Activated effector memory CD4-positive, alpha-beta T cell treated with Interleukin-2 at 50 U/mL for 16 hours (primary cell): ENCODE data around the gene RBAK.
"Not testable (repeated sequence)": the region's sequence is repeated elsewhere in the genome, so short reads cannot be mapped to it uniquely, and the experiment has no call there.

ENCODE experiments used
- DNase-seq: peaks from one replicate; pipeline ENCODE4 v3.0.0-alpha.2; 2020

RBAK gene

DNA sequence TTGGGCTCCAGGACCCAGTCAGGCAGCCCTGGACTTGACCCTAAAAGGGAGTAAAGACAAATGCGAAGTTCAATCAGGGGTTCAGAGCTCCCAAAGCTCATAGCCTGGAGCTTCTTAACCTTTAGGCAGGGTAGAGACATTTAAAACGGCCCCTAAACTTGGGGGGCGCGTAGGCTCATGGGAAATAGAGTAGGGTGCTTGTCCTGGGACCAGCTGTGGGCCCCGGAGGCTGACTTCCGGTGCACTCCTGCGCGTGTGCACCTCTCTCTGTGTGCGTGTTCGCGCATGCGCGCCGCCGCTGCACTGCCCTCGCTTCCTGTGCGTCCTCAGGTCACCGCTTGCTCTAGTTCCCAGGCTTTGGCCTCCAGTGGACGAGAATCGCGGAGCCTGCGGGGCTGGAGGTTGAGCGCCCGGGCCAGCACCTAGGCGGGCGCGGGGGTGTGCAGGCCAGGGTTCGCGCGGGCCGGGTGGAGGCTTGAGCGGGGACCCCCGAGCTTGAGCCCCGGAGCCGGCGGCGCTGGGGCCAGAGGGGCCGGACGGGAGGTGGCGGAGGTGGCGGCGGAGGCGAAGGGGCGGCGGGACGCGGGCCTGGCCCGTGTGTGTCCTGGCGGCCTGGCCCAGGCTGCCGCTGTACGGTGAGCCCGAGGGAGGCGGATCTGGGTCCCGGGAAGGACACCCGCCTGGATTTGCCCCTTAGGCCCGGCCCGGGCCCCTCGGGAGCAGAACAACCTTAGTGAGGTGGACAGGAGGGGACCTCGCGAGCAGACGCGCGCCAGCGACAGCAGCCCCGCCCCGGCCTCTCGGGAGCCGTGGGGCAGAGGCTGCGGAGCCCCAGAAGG, at the start of gene RBAK:
TSS of gene RBAK (plus strand) at position 303 of the 839 bp plus-strand sequence. CDS start 2,217 bp downstream, outside the sequence.
- DNase-seq = peak; percentile 84

DNA sequence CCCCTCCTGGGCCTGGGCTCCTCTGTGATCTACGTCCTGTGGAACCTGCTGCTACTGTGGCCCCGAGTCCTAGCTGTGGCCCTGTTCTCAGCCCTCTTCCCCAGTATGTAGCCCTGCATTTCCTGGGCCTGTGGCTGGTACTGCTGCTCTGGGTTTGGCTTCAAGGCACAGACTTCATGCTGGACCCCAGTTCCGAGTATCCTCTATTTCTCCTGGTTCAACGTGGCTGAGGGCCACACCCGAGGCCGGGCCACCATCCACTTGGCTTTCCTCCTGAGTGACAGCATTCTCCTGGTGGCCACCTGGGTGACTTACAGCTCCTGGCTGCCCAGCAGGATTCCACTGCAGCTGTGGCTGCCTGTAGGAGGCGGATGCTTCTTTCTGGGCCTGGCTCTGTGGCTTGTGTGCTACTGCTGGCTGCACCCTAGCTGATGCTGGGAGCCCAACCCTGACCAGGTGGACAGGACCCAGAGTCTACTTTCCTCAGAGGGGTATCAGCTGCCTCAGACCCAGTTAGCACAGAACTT, 48.9 kb upstream of the RBAK start:
- no peak for DNase-seq

DNA sequence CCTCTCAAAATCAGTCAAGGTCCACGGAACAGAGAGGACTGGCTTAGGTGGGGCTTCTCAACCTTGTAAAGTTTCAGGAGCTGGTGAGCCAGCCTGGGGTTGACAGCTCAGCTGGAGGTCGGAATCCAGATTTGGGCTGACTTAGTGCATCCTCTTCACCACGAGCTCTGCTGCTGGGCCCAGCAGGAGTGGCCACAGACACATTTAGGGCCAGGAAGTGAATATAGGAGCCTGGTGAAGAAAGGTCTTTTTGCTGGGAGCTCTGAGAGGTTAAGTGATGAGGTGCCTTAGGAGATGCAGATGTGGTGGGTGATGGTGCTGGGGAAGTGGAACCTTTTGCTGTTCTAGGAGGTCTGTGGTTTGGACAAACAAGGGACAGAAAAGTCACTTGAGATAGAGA, 47.4 kb upstream of the RBAK start:
- no peak for DNase-seq

DNA sequence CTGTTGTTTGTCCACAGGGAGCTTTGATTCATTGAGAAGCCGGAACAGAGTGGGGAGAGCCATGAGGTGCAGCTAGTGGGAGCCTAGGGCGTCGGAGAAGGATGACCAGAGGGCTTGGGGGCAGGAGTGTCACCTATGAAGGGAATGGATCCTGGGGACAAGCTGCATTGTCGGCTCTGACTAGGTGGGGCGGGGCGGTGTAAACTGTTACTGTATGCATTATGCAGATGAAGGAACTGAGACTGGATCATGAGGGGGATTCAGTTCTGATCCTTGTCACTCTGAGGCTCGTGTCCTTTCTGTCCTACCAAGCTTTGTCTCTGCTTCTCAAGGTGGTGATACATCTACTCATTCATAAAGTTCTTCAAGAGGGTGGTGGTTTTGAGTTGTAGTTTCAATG, 46.8 kb upstream of the RBAK start:
- no peak for DNase-seq

DNA sequence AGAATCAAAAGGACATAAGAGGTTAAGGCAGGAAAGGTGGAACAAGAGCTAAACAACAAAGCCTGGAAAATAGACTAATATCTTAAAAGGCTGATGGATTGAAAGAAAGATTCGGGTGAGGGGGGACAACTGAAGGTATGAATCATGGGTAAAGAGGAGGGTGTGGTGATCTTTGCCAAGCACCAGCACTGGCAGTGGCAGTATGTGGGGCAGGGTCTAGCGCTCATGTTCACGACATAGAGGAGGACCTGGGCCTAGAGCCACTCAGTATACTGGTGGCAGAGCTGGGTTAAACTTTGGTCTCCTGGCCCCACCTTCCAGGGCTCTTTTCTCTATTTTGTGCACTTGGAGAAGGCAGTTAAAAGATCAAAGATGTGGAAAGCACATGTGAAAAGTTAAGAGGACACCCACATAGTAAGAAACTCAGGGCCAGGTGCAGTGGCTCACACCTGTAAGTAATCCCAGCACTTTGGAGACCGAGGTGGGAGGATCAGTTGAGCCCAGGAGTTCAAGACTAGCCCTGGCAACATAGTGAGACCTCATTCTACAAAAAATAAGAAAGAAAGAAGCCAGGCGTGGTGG, 46.2 kb upstream of the RBAK start:
- DNase-seq = no peak

DNA sequence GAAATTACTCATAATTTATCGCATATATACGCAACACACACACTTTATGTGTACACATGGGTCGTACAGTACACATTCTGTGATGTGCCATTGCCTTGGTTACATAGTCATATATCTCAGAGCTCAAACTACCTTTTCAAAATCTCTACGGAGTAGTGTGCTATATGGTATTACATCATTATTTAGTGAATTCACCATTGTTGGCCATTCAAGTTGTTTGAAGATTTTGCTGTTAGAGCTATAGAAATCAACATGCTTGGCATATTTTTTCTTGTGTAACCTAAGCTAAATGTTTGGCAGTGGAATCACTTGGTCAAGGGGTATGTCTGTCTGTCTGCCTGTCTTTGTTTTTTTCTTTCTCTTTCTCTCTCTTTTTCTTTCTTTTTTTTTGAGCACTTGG, 44.7 kb upstream of the RBAK start:
- no peak for DNase-seq

DNA sequence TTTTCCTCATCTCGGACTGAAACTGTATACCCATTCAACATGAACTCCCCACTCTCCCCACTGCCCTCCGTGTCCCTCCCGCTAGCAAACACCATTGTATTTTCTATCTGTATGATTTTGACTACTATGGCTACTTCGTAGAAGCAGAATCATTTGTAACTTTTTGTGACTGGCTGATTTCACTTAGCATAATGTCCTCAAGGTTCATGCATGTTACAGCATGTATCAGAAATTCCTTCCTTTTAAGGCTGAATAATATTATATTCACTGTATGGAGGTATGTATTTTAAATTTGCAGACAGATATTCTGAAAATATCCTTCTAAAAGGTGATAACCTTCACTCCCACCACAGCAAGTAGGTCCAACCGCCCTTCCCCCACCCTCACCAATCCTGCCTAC, 43.7 kb upstream of the RBAK start:
- no peak for DNase-seq

DNA sequence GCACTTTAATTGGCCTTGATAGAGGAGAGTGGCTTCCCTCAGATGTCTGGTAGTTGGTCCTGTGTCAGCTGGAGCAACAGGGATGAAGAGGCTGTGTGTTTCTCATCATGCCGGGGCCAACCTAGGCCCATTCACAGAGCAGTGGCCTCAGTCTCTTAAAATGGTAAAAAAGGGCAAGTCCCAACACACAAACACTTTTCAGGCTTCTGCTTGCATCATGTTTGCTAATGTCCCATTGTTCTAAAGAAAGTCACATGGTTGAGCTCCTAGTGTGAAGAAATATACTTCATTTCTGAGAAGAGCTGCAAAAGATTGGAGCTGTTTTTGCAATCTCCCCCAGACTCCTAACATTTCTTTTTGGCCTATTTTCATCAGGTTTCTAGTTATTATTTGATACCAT, 40.6 kb upstream of the RBAK start:
- DNase-seq = no peak

DNA sequence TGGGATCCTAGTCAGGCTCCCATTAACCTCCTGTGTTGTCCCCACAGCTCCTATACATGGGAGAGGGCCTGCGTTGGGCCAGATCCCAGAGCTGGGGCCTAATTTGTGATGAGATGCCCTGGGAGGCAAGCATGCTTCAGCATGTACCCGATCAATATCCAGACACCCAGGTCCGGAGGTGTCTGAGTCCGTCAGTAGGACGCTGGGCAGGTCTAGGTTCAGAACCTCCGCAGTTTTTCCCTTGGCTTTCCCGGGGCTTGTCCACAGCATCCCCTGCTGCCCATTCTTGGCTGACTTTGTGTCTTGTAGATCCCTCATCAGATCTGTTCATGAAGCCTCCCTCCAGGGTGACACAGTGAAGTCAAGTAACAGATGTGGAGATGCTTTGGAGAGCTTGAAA, 32.7 kb upstream of the RBAK start:
- no peak for DNase-seq

DNA sequence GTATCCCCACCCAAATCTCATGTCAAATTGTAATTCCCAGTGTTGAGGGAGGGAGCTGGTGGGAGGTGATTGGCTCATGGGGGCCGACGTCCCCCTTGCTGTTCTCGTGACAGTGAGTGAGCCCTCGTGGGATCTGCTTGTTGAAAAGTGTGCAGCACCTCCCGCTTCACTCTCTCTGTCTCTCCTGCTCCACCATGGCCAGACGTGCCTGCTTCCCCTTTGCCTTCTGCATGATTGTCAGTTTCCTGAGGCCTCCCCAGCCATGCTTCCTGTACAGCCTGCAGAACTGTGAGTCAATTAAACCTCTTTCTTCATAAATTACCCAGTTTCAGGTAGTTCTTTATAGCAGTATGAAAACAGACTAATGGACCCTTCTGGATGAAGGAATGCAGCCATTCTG, 29.7 kb upstream of the RBAK start:
- not testable (repeated sequence) for DNase-seq

DNA sequence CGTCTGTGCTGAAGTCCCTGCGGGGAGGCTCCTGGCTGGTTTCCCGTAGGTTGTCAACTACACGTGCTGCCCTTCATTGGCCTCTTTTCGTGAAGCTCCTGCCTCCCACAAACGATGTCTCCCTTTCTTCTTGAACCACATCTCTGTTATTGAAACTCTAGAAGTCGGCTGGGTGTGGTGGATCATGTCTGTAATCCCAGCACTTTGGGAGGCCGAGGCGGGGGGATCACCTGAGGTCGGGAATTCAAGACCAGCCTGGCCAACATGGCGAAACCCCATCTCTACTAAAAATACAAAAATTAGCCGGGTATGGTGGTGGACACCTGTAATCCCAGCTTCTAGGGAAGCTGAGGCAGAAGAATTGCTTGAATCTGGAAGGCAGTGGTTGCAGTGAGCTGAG, 28.0 kb upstream of the RBAK start:
- not testable (repeated sequence) for DNase-seq

DNA sequence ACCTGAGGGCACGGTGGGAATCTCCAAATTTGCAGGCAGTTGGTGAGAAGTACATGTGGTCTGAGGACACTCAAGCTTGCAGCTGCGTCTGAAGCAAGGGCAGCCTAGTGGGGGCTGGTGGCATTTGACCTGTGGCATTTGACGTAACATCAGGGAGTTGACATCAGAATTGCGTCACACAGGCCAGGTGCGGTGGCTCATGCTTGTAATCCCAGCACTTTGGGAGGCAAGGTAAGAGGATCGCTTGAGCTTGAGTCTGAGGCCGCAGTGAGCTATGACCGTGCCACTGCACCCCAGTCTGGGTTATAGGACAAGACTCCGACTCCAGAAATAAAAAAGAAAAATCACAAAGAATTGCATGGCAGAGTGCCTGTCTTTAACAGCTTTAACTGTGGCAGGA, 25.6 kb upstream of the RBAK start:
- no peak for DNase-seq

DNA sequence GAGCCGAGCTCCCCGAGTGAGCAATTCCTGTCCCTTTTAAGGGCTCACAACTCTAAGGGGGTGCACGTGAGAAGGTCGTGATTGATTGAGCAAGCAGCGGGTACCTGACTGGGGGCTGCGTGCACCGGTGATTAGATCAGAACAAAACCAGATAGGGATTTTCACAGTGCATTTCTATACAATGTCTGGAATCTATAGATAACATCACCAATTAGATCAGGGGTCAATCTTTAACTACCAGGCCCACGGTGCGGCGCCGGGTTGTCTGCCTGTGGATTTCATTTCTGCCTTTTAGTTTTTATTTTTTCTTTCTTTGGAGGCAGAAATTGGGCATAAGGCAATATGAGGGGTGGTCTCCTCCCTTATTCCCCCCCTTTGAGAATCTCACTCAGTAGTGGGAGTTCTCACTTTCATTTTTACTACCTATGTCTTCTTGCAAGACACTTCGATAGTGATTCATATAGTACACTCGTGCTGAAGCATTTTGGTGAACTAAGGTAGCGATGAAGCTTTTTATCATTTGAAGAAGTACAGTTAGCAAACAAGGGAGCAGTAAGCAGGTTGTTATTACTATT, 24.6 kb upstream of the RBAK start:
- DNase-seq = not testable (repeated sequence)

DNA sequence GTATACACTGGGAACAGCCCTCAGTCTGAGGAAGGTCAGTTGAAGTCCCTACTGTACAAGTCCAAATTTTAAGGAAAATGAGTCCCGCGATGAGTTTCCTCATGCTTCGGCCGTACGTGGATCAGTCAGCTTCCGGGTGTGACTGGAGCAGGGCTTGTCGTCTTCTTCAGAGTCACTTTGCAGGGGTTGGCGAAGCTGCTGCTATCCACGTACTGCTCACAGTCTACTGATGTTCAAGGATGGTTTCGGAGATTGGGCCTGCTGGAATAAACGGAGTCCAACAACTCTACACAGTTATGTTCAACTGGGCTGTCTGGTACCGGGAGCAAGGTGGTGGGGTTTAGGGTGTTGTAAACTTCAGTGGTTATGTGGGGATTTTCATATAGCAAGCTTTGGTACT, 22.0 kb upstream of the RBAK start:
- not testable (repeated sequence) for DNase-seq

DNA sequence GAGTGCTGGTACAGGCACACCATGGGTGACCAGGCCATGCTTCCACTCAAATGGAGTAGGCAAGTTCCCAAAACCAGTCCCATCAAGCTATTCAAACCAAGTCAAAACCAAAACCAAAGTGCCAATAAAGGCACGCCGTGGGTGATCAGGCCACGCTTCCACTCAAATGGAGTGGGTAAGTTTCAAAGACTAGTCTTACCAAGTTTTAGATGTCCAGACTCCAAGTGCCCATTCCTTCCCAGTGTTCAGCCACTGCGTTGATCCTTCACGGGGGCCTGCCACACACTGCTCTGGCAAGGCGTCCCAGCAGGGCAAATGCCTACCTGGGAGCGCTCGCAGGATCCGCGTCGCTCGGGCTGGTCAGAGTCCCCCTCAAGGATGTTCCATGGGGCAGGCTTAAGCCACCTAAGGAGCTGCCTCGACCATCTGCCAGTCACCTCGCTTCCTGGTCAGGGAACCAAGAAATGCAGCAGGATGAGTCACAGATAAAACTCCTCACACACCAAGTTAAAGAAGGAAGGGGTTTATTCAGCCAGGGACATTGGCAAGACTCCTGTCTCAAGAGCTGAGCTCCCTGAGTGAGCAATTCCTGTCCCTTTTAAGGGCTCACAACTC, 17.8 kb upstream of the RBAK start:
- not testable (repeated sequence) for DNase-seq

DNA sequence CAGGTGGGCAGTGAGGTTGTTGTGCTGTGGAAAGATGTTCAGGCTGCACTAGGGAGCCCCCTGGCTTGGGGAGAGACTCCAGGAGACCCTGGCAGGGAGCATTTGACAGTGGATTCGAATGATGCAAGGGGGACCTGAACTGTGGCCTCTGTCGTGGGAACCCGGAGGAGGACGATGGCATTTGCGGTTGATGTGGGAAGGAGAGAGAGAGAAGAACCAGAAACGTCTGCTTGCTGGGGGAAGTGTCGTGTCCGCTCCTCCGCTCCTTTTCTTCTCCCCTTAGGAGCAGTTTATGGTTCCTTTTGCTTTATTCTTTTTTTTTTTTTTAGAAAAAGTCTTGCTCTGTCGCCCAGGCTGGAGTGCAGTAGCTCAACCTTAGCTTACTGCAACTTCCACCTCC, 12.5 kb upstream of the RBAK start:
- not testable (repeated sequence) for DNase-seq

DNA sequence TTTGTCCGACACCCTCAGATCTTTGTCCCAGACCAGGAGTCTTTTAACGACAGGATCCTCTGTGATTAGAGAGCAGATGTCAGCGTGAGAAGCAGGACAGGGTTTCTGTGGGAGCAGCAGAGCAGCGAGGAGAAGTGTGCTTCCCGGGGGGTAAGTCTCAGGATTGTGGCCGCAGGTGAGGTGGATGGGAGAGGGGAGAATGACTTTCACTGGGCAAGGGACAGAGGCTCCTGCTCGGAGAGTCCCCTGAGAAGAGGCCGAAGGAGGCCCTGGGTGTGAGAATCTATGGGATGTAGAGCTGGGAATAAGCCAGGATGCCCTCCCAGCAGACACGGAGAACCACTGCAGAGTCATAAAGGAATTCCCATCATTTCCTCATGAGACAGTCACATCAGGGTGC, 10.4 kb upstream of the RBAK start:
- DNase-seq = no peak

DNA sequence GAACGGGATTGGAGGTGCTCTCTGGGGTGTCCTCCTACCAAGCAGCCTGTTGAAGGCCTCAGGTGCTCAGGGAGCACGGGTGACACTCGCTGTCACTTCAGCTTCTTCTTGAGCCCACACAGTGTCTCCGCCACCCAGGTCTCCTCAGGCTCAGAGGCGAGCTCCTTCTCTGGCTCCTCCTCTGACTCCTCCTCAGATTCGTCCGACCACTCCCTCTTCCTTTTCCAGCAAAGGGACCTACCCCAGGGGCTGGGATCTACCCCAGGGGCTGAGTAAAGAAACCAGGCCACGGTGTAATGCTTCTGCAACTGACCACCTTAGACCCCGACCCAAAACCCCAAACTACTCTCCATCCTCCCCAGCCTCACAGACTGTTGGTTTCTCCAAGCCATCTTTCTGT, 9.2 kb upstream of the RBAK start:
- no peak for DNase-seq

DNA sequence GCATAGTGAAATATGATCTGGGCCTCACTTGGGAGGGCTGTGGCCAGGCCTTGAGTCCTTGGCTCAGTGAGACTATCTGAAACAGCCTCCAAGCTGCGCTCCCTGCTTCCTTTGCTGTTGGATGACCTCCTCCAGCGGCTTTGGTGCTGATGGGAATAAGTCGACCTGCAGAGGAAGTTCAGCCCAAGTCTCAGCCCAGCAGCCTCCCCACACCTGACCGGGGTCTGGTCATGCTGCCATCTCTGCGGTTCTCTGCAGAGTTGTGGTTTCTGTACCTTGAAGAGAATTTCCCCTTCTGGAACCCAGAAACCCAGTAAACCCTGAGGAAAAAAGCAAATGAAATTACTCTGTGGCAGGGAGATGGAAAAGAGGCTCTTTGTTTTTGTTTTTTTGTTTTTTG, 4.6 kb upstream of the RBAK start:
- DNase-seq = no peak

DNA sequence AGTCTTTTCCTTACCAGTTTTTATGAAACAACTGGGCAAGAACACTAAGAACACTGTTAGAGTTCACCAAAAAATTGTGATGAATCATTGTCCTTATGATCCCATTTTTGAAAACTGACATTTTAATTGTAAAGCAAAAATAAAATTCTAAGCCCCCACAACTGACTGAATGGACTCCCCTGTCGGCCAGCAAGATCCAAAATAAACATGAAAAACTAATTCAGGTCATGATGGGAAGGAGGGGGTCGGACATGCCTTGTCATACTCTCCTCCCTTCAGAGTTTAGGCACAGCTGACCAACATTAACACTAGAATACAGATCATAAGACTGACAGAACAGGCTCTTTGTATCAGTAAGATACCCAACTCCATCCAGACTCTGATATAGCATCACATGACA, 2.0 kb upstream of the RBAK start:
- DNase-seq = no peak

DNA sequence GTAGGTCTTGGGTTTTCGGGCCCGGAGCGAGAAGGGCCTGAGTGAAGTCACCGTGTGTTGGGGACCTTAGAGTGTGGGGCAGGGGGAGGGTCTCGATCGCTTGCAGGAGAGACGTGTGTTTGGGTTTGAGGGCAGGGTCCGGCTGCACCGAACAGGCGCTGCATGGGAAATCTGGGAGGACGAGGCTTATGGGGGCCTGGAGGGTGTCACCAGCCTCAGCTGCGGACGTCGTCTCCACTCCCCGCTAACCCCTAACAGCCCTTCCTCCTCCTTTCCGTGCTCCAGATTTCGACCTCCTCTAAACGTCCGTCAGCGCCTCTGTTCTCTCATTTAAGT, 705 bp downstream of the RBAK start:
- peak; percentile 2 for DNase-seq

DNA sequence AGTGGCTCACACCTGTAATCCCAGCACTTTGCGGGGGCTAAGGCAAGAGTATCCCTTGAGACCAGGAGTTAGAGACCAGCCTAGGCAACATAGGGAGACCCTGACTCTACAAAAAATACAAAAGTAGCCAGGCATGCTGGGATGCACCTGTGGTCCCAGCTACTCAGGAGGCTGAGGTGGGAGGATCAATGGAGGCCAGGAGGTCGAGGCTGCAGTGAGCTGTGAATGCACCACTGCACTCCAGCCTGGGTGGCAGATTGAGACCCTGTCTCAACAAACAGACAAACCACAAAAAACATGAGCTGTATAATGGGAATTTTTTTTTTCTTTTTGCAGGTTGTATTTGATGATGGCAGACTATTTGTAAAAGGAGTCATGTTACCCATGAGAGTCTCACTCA, 1.5 kb downstream of the RBAK start:
- not testable (repeated sequence) for DNase-seq

DNA sequence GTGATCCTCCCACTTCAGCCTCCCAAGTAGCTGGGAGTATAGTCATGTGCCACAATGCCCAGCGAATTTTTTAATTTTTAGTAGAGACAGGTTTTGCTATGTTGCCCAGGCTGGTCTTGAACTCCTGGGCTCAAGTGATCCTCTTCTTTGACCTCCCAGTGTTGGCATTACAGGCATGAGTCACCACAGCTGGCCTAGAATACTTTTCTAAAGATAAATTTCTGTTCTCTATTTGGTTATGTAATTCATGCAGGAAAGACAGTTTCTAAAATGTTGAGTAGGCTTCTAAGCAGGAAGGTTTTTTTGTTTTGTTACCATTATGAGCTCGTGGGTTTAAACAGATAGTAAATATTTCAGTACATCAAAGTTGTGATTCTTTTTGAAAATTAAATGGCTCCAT, 5.0 kb downstream of the RBAK start:
- DNase-seq = no peak

DNA sequence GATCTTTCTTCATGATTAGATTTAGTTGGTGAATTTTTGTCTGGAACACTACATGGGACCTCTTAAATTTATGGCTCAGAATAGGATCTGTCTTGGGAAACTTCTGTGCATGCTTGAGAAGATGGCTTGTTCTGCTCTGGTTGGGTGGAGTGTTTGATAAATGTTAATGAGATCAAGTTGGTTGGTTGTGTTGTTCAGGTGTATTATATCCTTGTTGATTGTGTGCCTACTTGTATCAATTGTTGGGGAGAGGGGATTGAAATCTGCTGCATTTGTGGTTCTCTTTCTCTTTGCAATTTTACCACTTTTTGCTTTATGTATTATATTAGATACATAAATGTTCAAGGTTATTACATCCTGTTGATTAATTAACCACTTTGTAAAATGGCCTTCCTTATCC, 6.1 kb downstream of the RBAK start:
- DNase-seq = not testable (repeated sequence)
